Keratinocyte (primary cell): ENCODE data around the gene MTHFD1L. TPM values are rescaled to one million over a fixed set of nuclear protein-coding genes. Genes with fewer than 3 reads are reported as not detected.

Experiments
- DNase-seq: peaks from one replicate; pipeline ENCODE4 v3.0.0-alpha.2; 2011; ENCODE audit warnings: low read depth, missing footprints, low spot score
- FAIRE-seq: peaks from 2 replicates; lab custom pipeline; 2011; peaks lifted over from hg19 to GRCh38; lab: Jason Lieb, UNC
- H2AFZ ChIP-seq: 2 replicates; pipeline ENCODE4 v1.6.0; 2012; ENCODE audit warnings: low read length, control low read depth, inconsistent platforms; ENCODE audit not compliant: control insufficient read depth
- H3K27ac ChIP-seq: 2 replicates; pipeline ENCODE4 v1.5.1; 2011; ENCODE audit warnings: low read length; ENCODE audit not compliant: control insufficient read depth, insufficient read depth
- H3K27me3 ChIP-seq: 3 replicates; pipeline ENCODE4 v1.6.0; 2011; ENCODE audit warnings: low read length; ENCODE audit not compliant: control insufficient read depth, insufficient read depth; ENCODE audit errors: extremely low read depth
- H3K36me3 ChIP-seq, 2 experiments: 2 replicates in 1 of 2; 3 replicates in 1 of 2; pipeline ENCODE4 v1.5.1; 2011; ENCODE audit warnings: low read length in 2 of 2, mild to moderate bottlenecking in 1 of 2; ENCODE audit not compliant: control insufficient read depth in 2 of 2, insufficient read depth in 2 of 2; ENCODE audit errors: extremely low read depth in 1 of 2
- H3K4me1 ChIP-seq: 3 replicates; pipeline ENCODE4 v1.5.1; 2011; ENCODE audit warnings: low read length; ENCODE audit not compliant: control insufficient read depth, insufficient read depth; ENCODE audit errors: extremely low read depth
- H3K4me2 ChIP-seq: 3 replicates; pipeline ENCODE4 v1.6.0; 2011; ENCODE audit warnings: low read depth, low read length; ENCODE audit not compliant: control insufficient read depth, insufficient read depth; ENCODE audit errors: extremely low read depth
- H3K4me3 ChIP-seq, 3 experiments: fragments of 200-600 bp in 1 of 3; sonication (generic) in 1 of 3; 2 replicates in 2 of 3; 3 replicates in 1 of 3; pipeline ENCODE4 v1.5.1; 2011 to 2016; ENCODE audit warnings: low read length in 3 of 3, mild to moderate bottlenecking in 3 of 3, control low read depth in 2 of 3, inconsistent platforms in 1 of 3, low read depth in 1 of 3, mixed read lengths in 1 of 3, mixed run types in 1 of 3, moderate library complexity in 1 of 3; ENCODE audit not compliant: control insufficient read depth in 2 of 3, insufficient read depth in 2 of 3; ENCODE audit errors: extremely low read depth in 1 of 3
- H3K79me2 ChIP-seq: 2 replicates; pipeline ENCODE4 v1.6.0; 2012; ENCODE audit warnings: low read length; ENCODE audit not compliant: control insufficient read depth, insufficient read depth
- H3K9ac ChIP-seq: 3 replicates; pipeline ENCODE4 v1.6.0; 2011; ENCODE audit warnings: low read length; ENCODE audit not compliant: control insufficient read depth, insufficient read depth; ENCODE audit errors: extremely low read depth
- H3K9me1 ChIP-seq: 3 replicates; pipeline ENCODE4 v1.6.0; 2011; ENCODE audit warnings: low read length; ENCODE audit not compliant: control insufficient read depth, insufficient read depth; ENCODE audit errors: extremely low read depth
- H3K9me3 ChIP-seq: 2 replicates; pipeline ENCODE4 v1.5.1; 2012; ENCODE audit warnings: low read depth, low read length; ENCODE audit not compliant: control insufficient read depth
- H4K20me1 ChIP-seq: 3 replicates; pipeline ENCODE4 v1.6.0; 2011; ENCODE audit warnings: low read length; ENCODE audit not compliant: control insufficient read depth, insufficient read depth; ENCODE audit errors: extremely low read depth
- EZH2 ChIP-seq: IDR thresholded peaks from one replicate; pipeline ENCODE4 v1.6.1; 2012; ENCODE audit warnings: inconsistent platforms, mild to moderate bottlenecking, low read length, moderate library complexity
- dilution Hi-C: fragments of 300-500 bp; cut with MboI; formaldehyde crosslinking; loops from one replicate; pipeline ENCODE4 v1.7.0; 2020; ENCODE audit warnings: low sequenced_read_pairs; ENCODE audit not compliant: extremely low pct_ligation_motif_present
- polyA plus RNA-seq, 5 experiments: library from polyadenylated mRNA; depleted of rRNA in 3 of 5; stranded (reverse) in 3 of 5; stranded (forward) in 1 of 5; unstranded in 1 of 5; fragments of >200 nt; gene quantifications; 1 replicate in 1 of 5; 2 replicates in 3 of 5; 3 replicates in 1 of 5; pipeline versions ENCODE4 v1.2.1 to v1.2.3, GENCODE V29; 2011 to 2012; ENCODE audit warnings: missing spikeins in 2 of 5, low read depth in 1 of 5, low replicate concordance in 1 of 5
- TF ChIP-seq, protein P1 (sequence below), 3 experiments: IDR thresholded peaks in 1 of 3; conservative IDR thresholded peaks in 1 of 3; optimal IDR thresholded peaks in 1 of 3; 2 replicates in 2 of 3; 3 replicates in 1 of 3; pipeline versions ENCODE3 to v1.5.1; 2011; ENCODE audit warnings: low read length in 3 of 3, mild to moderate bottlenecking in 3 of 3, moderate library complexity in 2 of 3, control low read depth in 1 of 3, inconsistent platforms in 1 of 3; ENCODE audit not compliant: insufficient read depth in 2 of 3; ENCODE audit errors: extremely low read depth in 1 of 3

The MTHFD1L gene
- polyA plus RNA-seq, 1 donor (not counting 4 experiments of a cell fraction or from before 2014, with no cell fraction given) = 38.0 TPM

GRCh38 chr6:151027295-151027747 lies 161.8 kb downstream of the MTHFD1L start:
- Histone ChIP-seq H3K36me3 (peaks cover 0 to 8% of the 10 kb centered on the region in 2 experiments), H2AFZ (no peak overlapping the region), H3K9me1 (no peaks in the 10 kb centered on the region), H3K27me3 (no peaks in the 10 kb centered on the region), H3K9me3 (no peaks in the 10 kb centered on the region), H3K4me1 (no peaks in the 10 kb centered on the region), H4K20me1 (no peaks in the 10 kb centered on the region), H3K27ac (no peak overlapping the region), H3K4me2 (no peak overlapping the region), H3K79me2 (no peaks in the 10 kb centered on the region), H3K4me3 (no peak overlapping the region), H3K9ac (no peak overlapping the region)
- DNase-seq (no peak), FAIRE-seq (no peak)
- dilution Hi-C loops = no loop called here
- no peak for TF ChIP-seq EZH2
- TF ChIP-seq, protein P1, sequence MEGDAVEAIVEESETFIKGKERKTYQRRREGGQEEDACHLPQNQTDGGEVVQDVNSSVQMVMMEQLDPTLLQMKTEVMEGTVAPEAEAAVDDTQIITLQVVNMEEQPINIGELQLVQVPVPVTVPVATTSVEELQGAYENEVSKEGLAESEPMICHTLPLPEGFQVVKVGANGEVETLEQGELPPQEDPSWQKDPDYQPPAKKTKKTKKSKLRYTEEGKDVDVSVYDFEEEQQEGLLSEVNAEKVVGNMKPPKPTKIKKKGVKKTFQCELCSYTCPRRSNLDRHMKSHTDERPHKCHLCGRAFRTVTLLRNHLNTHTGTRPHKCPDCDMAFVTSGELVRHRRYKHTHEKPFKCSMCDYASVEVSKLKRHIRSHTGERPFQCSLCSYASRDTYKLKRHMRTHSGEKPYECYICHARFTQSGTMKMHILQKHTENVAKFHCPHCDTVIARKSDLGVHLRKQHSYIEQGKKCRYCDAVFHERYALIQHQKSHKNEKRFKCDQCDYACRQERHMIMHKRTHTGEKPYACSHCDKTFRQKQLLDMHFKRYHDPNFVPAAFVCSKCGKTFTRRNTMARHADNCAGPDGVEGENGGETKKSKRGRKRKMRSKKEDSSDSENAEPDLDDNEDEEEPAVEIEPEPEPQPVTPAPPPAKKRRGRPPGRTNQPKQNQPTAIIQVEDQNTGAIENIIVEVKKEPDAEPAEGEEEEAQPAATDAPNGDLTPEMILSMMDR (optimal IDR thresholded peaks at IDR 0.05 in 1 of 3, IDR thresholded peaks at IDR 0.05 in 1 of 3, conservative IDR thresholded peaks at IDR 0.05 in 1 of 3; ENCODE audit: extremely low read depth in 1 of 3, insufficient read depth in 2 of 3, low read length in 3 of 3) = no peak

DNA sequence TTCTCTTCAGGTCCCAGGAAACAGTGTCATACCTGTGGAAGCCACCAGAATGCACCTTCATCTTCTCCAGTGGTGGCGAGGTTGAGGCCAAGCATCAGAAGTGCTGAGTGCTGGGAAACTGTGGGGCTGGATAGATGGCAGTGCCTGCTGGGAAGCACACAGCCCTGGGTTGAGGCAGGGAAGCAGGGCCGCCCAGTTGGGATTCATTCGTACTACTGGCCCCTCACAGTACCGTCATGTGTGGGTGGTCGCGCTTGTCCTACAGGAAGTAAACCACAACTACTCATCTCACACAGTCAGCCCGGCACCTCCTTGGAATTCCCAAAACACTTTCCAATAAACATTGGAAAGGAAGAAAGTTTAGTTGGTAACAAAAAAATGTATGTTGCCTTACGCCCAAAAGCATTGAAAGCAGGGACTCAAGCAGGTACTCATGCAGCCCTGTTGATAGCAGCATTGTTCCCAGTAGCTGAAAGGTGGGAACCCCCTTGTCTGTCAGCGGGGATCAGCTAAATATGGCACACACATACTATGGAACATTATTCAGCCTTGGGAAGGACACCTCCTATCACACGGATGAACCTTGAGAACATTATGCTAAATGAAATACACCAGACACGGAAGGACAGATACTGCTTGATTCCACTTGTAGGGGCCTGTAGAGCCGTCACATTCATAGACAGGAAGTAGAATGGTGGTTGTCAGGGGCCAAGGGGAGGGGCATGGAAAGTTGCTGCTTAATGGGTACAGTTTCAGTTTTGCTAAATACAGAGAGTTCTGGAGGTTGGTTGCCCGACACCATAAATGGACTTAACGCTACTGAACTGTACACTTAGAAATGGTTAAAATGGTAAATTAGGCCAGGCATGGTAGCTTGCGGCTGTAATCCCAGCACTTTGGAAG lies 162.7 kb downstream of the MTHFD1L start:
- Histone ChIP-seq H3K4me3 (no peak overlapping the region), H3K36me3 (peaks cover 0 to 8% of the 10 kb centered on the region in 2 experiments), H3K27me3 (no peaks in the 10 kb centered on the region), H2AFZ (no peak overlapping the region), H3K4me1 (no peaks in the 10 kb centered on the region), H3K9me3 (no peaks in the 10 kb centered on the region), H3K4me2 (no peak overlapping the region), H3K9ac (no peak overlapping the region), H3K79me2 (no peaks in the 10 kb centered on the region), H3K27ac (no peak overlapping the region), H4K20me1 (no peaks in the 10 kb centered on the region), H3K9me1 (no peaks in the 10 kb centered on the region)
- DNase-seq (no peak), FAIRE-seq (no peak)
- dilution Hi-C loops = no loop called here
- TF ChIP-seq, protein P1 (optimal IDR thresholded peaks at IDR 0.05 in 1 of 3, IDR thresholded peaks at IDR 0.05 in 1 of 3, conservative IDR thresholded peaks at IDR 0.05 in 1 of 3; ENCODE audit: extremely low read depth in 1 of 3, insufficient read depth in 2 of 3, low read length in 3 of 3) = no peak
- TF ChIP-seq EZH2 = no peak
